Pancreas (tissue), 10 donors: ENCODE measurements around the gene RNF7. TPM values are rescaled to one million over a fixed set of nuclear protein-coding genes. Genes with fewer than 3 reads are reported as not detected.
"Not testable (repeated sequence)": the region's sequence is repeated elsewhere in the genome, so short reads cannot be mapped to it uniquely, and the experiment has no call there.

Experiments used
- ATAC-seq, 4 donors: fragments of 200-7000 bp; cut with Tn5 transposase; one replicate each; pipeline versions ENCODE4 v1.8.0 to v1.9.1; 2020; ENCODE audit warnings: mild to moderate bottlenecking in 4 of 4, moderate library complexity in 4 of 4
- DNase-seq, 6 donors: peaks; one replicate each; pipeline ENCODE4 v3.0.0-alpha.2; 2020
- FAIRE-seq: peaks from 2 replicates; lab custom pipeline; 2012; peaks lifted over from hg19 to GRCh38; lab: Jason Lieb, UNC
- H3K27ac ChIP-seq, 4 donors: fragments of 200-600 bp; sonication (generic); 1 replicate in 3 of 4; 2 replicates in 1 of 4; pipeline versions ENCODE4 v1.5.0 to v1.8.0; 2020
- H3K27me3 ChIP-seq, 4 donors: fragments of 200-600 bp; one replicate each; pipeline ENCODE4 v1.8.0; 2021
- H3K36me3 ChIP-seq, 3 donors: fragments of 200-600 bp; sonication (generic) in 1 of 3; one replicate each; pipeline versions ENCODE4 v1.5.0 to v1.8.0; 2020 to 2021
- H3K4me1 ChIP-seq, 3 donors: fragments of 200-600 bp; one replicate each; pipeline ENCODE4 v1.8.0; 2021
- H3K4me3 ChIP-seq, 4 donors: fragments of 200-600 bp; sonication (generic) in 2 of 4; one replicate each; pipeline versions ENCODE4 v1.5.0 to v1.8.0; 2020 to 2021
- H3K9me3 ChIP-seq, 4 donors: fragments of 200-600 bp; one replicate each; pipeline ENCODE4 v1.8.0; 2021
- WGBS, 2 donors: extraction: QIAGEN DNeasy Blood & Tissue Kit; methylation state at CpG; one replicate each; pipeline ENCODE4 v1.1.7; 2013; 5-methylcytosine and 5-hydroxymethylcytosine counted together
- intact Hi-C, 3 donors: fragments of 100-400 bp; cut with DNase I; formaldehyde crosslinking; loops; one replicate each; pipeline versions ENCODE4 v1.11.1 to v1.14.2; 2022
- polyA plus RNA-seq, 2 donors: library from polyadenylated mRNA; stranded (reverse); fragments of 200-250 nt; gene quantifications; one replicate each; pipeline ENCODE4 v1.2.3, GENCODE V29; 2013
- total RNA-seq, 6 donors: library from RNA; stranded (reverse); fragmentation: NEBNext Ultra II Directional in 4 of 6; extraction: Animal tissue kit (Norgen Biotek cat#: 25700) in 4 of 6; gene quantifications; one replicate each; pipeline versions ENCODE4 v1.2.1 to v1.2.4, GENCODE V29; 2021 to 2023
- TF ChIP-seq, protein P1 (sequence below), 4 donors: fragments of 200-600 bp; sonication (generic) in 3 of 4; IDR thresholded peaks; one replicate each; pipeline versions ENCODE4 v1.5.0 to v1.8.0; 2021; ENCODE audit warnings: antibody characterized with exemption in 4 of 4
- donor health status: healthy with polysubstance abuse.
- donor health status: DM: no; HTN: no; CAD: no; lungs with moderate emphysema.
- donor health status: DM: no; HTN: no; CAD: no.
- donor health status: control.
- donor health status: control.
- donor health status: Bipolar disorder and iron deficiency.
- donor health status: DM: yes; HTN: yes; CAD: no.
- donor health status: DM: no; HTN: no; CAD: no.
- donor health status: DM: no; HTN: no; CAD: no.
- donor health status: DM: yes; HTN: yes; CAD: no.

The RNF7 gene
- total and polyA plus RNA-seq, 8 donors = 31.7 to 103 (median 41.8) TPM

DNA sequence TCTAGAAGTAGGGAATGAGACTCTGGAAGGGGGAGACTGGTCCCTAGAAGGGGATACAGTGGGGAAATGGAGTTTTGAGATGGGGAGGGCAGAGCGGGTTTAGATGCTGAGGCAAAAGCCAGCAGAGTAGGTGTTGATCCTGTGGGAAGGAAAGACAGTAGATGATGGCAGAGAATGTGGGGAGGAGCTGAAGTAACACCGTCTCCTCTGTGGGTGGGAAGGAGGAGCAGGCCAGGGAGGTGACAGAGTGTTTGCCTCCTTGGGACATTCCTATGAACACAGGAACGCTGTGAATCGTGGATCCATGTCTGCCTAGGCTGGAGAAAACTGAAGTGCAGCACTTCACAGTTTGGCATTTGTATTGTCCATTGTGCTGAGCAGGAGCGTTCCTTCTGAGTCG lies 45.5 kb downstream of the RNF7 start:
- TF ChIP-seq, protein P1, sequence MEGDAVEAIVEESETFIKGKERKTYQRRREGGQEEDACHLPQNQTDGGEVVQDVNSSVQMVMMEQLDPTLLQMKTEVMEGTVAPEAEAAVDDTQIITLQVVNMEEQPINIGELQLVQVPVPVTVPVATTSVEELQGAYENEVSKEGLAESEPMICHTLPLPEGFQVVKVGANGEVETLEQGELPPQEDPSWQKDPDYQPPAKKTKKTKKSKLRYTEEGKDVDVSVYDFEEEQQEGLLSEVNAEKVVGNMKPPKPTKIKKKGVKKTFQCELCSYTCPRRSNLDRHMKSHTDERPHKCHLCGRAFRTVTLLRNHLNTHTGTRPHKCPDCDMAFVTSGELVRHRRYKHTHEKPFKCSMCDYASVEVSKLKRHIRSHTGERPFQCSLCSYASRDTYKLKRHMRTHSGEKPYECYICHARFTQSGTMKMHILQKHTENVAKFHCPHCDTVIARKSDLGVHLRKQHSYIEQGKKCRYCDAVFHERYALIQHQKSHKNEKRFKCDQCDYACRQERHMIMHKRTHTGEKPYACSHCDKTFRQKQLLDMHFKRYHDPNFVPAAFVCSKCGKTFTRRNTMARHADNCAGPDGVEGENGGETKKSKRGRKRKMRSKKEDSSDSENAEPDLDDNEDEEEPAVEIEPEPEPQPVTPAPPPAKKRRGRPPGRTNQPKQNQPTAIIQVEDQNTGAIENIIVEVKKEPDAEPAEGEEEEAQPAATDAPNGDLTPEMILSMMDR (IDR thresholded peaks at IDR 0.05) = no peak
- no peak for DNase-seq
- Histone ChIP-seq H3K27ac (no peak overlapping the region), H3K9me3 (no peaks in the 10 kb centered on the region), H3K27me3 (no peaks in the 10 kb centered on the region), H3K36me3 (no peaks in the 10 kb centered on the region), H3K4me3 (no peak overlapping the region), H3K4me1 (no peaks in the 10 kb centered on the region)
- no peak for FAIRE-seq
- intact Hi-C loops = no loop called here
- 63 to 68% methylated on average over 6 of the region's 6 CpGs for WGBS, 2 donors
- ATAC-seq = no peak

DNA sequence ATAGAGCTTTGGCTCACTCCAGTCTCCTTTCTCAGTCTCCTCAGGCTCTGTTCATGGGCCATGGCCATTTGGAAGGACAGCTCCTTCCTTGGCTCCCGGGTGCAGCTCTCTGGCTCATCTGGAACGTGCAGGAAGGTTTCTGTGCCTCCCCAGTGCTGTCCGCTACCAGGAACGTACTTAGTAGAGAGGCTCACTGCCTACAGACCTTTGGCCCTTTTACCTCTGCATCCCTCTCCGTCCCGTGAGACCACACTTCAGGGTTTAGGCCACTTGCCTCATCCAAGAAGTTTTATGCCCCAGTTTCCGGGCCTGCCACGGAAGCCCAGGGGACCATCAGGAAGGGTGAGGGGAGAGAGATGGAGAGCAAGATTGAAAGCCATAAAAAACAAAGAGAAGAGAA lies 46.0 kb downstream of the RNF7 start:
- FAIRE-seq = no peak
- intact Hi-C loops = no loop called here
- Histone ChIP-seq H3K4me3 (no peak overlapping the region), H3K9me3 (no peaks in the 10 kb centered on the region), H3K4me1 (no peaks in the 10 kb centered on the region), H3K27ac (no peak overlapping the region), H3K27me3 (no peaks in the 10 kb centered on the region), H3K36me3 (no peaks in the 10 kb centered on the region)
- DNase-seq = no peak
- WGBS, 2 donors = 70 to 79% methylated on average over 8 of the region's 8 CpGs
- no peak for ATAC-seq
- TF ChIP-seq, protein P1 (IDR thresholded peaks at IDR 0.05) = no peak

DNA sequence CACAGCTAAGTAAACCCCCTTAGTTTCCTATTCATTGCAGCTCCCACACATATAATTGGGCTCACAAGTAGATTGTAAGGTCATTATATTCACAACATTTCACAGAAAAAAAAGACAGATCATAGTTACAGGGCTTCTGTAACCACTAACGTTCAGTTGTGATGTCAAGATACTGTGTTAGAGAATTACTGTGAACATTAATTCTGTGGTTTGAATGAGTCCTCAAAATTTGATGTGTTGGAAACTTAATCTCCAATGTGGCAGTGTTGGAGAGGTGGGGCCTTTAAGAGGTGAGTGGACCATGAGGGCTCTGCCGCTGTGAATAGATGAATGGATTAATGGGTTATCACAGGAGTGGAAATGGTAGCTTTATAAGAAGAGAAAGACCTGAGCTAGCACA lies 46.4 kb downstream of the RNF7 start:
- H3K27me3 ChIP-seq = no peaks in the 10 kb centered on the region
- TF ChIP-seq, protein P1 (IDR thresholded peaks at IDR 0.05) = no peak
- no peak overlapping the region for H3K27ac ChIP-seq
- no peak overlapping the region for H3K4me3 ChIP-seq
- no peak for ATAC-seq
- intact Hi-C loops = no loop called here
- no peaks in the 10 kb centered on the region for H3K9me3 ChIP-seq
- no peaks in the 10 kb centered on the region for H3K4me1 ChIP-seq
- no peaks in the 10 kb centered on the region for H3K36me3 ChIP-seq
- no peak for DNase-seq
- WGBS, 2 donors = 63 to 65% methylated on average over 2 of the region's 2 CpGs
- FAIRE-seq = no peak

- H3K27me3 ChIP-seq = no peaks in the 10 kb centered on the region
- 72 to 81% methylated on average over 4 of the region's 4 CpGs for WGBS, 2 donors
- H3K36me3 ChIP-seq = no peaks in the 10 kb centered on the region
- intact Hi-C loops = no loop called here
- no peak overlapping the region for H3K27ac ChIP-seq
- H3K4me3 ChIP-seq = no peak overlapping the region
- H3K4me1 ChIP-seq = no peaks in the 10 kb centered on the region
- TF ChIP-seq, protein P1 (IDR thresholded peaks at IDR 0.05) = no peak
- ATAC-seq (no peak), FAIRE-seq (no peak), DNase-seq (no peak)
- H3K9me3 ChIP-seq = no peaks in the 10 kb centered on the region
Observed at GRCh38 chr3:141788149-141788548, 50.1 kb downstream of the RNF7 start.

- H3K36me3 ChIP-seq, ATAC-seq, DNase-seq, intact Hi-C loops, H3K27me3 ChIP-seq, H3K4me1 ChIP-seq, H3K4me3 ChIP-seq, H3K27ac ChIP-seq, H3K9me3 ChIP-seq, FAIRE-seq: not testable (repeated sequence)
- WGBS, 2 donors = 78 to 83% methylated on average over 5 of the region's 5 CpGs
Observed at GRCh38 chr3:141788750-141789149, 50.7 kb downstream of the RNF7 start.
